Panc1 (cell line): Measurements from ENCODE around the gene EXD3. TPM values are rescaled to one million over a fixed set of nuclear protein-coding genes. Genes with fewer than 3 reads are reported as not detected.

Experiments
- ATAC-seq: fragments of 200-7000 bp; cut with Tn5 transposase; 2 replicates; pipeline ENCODE4 v1.9.1; 2020; ENCODE audit warnings: mild to moderate bottlenecking, moderate library complexity
- BruUV-seq: library from RNA; stranded (reverse); fragments of 400-500 nt; replicated peaks from 2 replicates; lab custom pipeline; 2021; lab: Mats Ljungman, UMichigan
- CTCF ChIA-PET: fragments of 300-600 bp; sonication (Branson Sonifier 250); formaldehyde crosslinking; loops from one replicate; lab custom pipeline; 2022; ENCODE audit warnings: antibody characterized with exemption; lab: Charles Lee
- POLR2A ChIA-PET: fragments of 300-600 bp; sonication (Branson Sonifier 250); formaldehyde crosslinking; loops from one replicate; lab custom pipeline; 2022; ENCODE audit warnings: antibody characterized with exemption; lab: Charles Lee
- DNase-seq: peaks from one replicate; pipeline ENCODE4 v3.0.0-alpha.2; 2010; ENCODE audit warnings: low read depth, low spot score
- H3K27ac ChIP-seq: 2 replicates; pipeline ENCODE4 v1.5.1; 2011; ENCODE audit warnings: mild to moderate bottlenecking, low read length, inconsistent platforms
- H3K27me3 ChIP-seq: fragments of 200-500 bp; sonication (Bioruptor generic); 2 replicates; pipeline ENCODE4 v1.6.0; 2014; ENCODE audit warnings: low read length, inconsistent platforms; ENCODE audit not compliant: control insufficient read depth, insufficient read depth
- H3K36me3 ChIP-seq: fragments of 200-500 bp; sonication (Bioruptor generic); 2 replicates; pipeline ENCODE4 v1.5.1; 2014; ENCODE audit warnings: inconsistent platforms, mild to moderate bottlenecking, low read length, moderate library complexity; ENCODE audit not compliant: control insufficient read depth, insufficient read depth
- H3K4me1 ChIP-seq: 2 replicates; pipeline ENCODE4 v1.5.1; 2011; ENCODE audit warnings: inconsistent platforms, mild to moderate bottlenecking, low read length, moderate library complexity; ENCODE audit not compliant: control insufficient read depth, insufficient read depth
- H3K4me3 ChIP-seq, 2 experiments: 2 replicates each; pipeline ENCODE4 v1.5.1; 2011 to 2012; ENCODE audit warnings: low read depth in 2 of 2, low read length in 2 of 2, mild to moderate bottlenecking in 2 of 2, inconsistent platforms in 1 of 2, moderate library complexity in 1 of 2
- H3K9me3 ChIP-seq: fragments of 200-500 bp; sonication (Bioruptor generic); 2 replicates; pipeline ENCODE4 v1.5.1; 2014; ENCODE audit warnings: low read depth, mild to moderate bottlenecking, inconsistent platforms, low read length, moderate library complexity; ENCODE audit not compliant: control insufficient read depth, insufficient read depth
- CTCF ChIP-seq: fragments of 450-650 bp; IDR thresholded peaks from 2 replicates; pipeline ENCODE4 v1.5.1; 2017; ENCODE audit warnings: mild to moderate bottlenecking
- POLR2AphosphoS5 ChIP-seq: IDR thresholded peaks from 2 replicates; pipeline ENCODE4 v1.6.1; 2012; ENCODE audit warnings: mild to moderate bottlenecking, low read depth, low read length, moderate library complexity
- SIN3A ChIP-seq: IDR thresholded peaks from 2 replicates; pipeline ENCODE4 v1.6.1; 2012; ENCODE audit warnings: low read depth, mild to moderate bottlenecking, low read length, moderate library complexity, borderline replicate concordance; ENCODE audit not compliant: insufficient read depth
- TCF7L2 ChIP-seq: IDR thresholded peaks from 2 replicates; pipeline ENCODE4 v1.6.1; 2011; ENCODE audit warnings: mild to moderate bottlenecking, low read depth, low read length, inconsistent platforms
- in situ Hi-C: cut with HindIII; loops from 2 replicates; pipeline ENCODE4 v1.10.0; 2016; ENCODE audit warnings: low sequenced_read_pairs, low pct_unique_long_range_greater_than_20kb
- intact Hi-C: fragments of 100-400 bp; cut with micrococcal nuclease; formaldehyde crosslinking; loops from one replicate; pipeline ENCODE4 v1.10.0; 2022; ENCODE audit not compliant: unreplicated experiment
- total RNA-seq: library from RNA; stranded (reverse); gene quantifications from one replicate; pipeline ENCODE4 v1.2.1, GENCODE V29; 2021; ENCODE audit not compliant: unreplicated experiment
- TF ChIP-seq, protein P1 (sequence below), 2 experiments: IDR thresholded peaks; 2 replicates each; pipeline ENCODE4 v1.6.1; 2011 to 2012; ENCODE audit warnings: low read depth in 2 of 2, control low read depth in 1 of 2, low read length in 1 of 2, mild to moderate bottlenecking in 1 of 2, moderate library complexity in 1 of 2; ENCODE audit not compliant: insufficient read depth in 1 of 2

Gene EXD3
- total RNA-seq, 1 experiment from 2014 or later: 9.2 TPM

DNA sequence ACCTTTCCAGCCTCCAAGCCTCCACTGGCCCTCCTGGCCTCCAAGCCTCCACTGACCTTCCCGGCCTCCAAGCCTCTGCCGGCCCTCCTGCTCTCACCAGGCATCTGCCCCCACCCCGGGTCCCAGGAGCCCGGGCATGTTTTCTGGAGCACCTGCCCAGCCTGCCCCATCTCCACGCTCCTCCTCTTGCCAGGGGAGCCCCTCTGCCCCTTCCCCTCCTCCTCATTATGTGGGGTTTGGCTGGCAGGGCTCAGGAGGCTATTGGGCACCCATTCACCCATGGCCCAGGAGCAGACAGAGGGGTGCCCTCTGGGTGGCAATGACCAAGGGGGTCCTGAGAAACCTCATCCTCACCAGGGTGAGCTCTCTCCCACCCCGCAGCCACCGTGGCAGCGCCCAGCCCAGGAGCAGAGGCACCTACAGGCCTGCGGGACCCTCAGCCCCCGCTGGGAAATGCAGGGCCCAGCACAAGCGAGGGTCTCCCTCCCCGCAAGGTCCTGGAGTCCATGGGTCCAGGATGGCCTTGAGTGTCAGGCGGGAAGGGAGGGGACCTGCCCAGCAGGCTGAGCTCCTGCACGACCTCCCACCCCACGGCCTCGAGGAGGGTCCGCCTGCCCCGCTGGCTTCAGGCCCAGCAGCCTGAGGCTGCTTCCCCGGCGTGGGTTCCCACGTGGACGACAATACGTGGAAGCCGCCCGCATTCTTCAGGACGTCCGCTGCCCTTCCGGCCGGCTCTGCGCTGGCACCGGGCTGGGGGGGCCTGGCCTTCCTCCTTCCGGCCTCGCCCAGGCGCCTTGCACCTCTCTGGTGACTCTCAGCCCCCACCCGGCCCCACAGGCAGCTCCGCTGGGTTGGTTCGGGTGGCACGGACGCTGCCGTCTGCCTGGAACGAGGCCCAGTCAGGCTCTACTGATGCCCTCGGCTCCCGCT, 69.5 kb downstream of the EXD3 start:
- CTCF ChIA-PET: no interaction called here
- no peak for DNase-seq
- no peak for ATAC-seq
- POLR2A ChIA-PET: no interaction called here
- Histone ChIP-seq H3K27ac (no peak overlapping the region), H3K9me3 (no peaks in the 10 kb centered on the region), H3K36me3 (no peaks in the 10 kb centered on the region), H3K4me1 (no peaks in the 10 kb centered on the region), H3K4me3 (no peak overlapping the region), H3K27me3 (no peaks in the 10 kb centered on the region)
- no TSS peak for BruUV-seq
- TF ChIP-seq CTCF: no peak
- no peak for TF ChIP-seq SIN3A
- TF ChIP-seq POLR2AphosphoS5: no peak
- TF ChIP-seq, protein P1, sequence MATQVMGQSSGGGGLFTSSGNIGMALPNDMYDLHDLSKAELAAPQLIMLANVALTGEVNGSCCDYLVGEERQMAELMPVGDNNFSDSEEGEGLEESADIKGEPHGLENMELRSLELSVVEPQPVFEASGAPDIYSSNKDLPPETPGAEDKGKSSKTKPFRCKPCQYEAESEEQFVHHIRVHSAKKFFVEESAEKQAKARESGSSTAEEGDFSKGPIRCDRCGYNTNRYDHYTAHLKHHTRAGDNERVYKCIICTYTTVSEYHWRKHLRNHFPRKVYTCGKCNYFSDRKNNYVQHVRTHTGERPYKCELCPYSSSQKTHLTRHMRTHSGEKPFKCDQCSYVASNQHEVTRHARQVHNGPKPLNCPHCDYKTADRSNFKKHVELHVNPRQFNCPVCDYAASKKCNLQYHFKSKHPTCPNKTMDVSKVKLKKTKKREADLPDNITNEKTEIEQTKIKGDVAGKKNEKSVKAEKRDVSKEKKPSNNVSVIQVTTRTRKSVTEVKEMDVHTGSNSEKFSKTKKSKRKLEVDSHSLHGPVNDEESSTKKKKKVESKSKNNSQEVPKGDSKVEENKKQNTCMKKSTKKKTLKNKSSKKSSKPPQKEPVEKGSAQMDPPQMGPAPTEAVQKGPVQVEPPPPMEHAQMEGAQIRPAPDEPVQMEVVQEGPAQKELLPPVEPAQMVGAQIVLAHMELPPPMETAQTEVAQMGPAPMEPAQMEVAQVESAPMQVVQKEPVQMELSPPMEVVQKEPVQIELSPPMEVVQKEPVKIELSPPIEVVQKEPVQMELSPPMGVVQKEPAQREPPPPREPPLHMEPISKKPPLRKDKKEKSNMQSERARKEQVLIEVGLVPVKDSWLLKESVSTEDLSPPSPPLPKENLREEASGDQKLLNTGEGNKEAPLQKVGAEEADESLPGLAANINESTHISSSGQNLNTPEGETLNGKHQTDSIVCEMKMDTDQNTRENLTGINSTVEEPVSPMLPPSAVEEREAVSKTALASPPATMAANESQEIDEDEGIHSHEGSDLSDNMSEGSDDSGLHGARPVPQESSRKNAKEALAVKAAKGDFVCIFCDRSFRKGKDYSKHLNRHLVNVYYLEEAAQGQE (IDR thresholded peaks at IDR 0.05; ENCODE audit: insufficient read depth in 1 of 2, low read depth in 2 of 2, low read length in 1 of 2): no peak
- TF ChIP-seq TCF7L2: no peak
- in situ Hi-C loops (no loop called here), intact Hi-C loops (no loop called here)

- CTCF ChIA-PET: no interaction called here
- H3K9me3 ChIP-seq: no peaks in the 10 kb centered on the region
- no peak overlapping the region for H3K4me3 ChIP-seq
- no peak overlapping the region for H3K27ac ChIP-seq
- POLR2A ChIA-PET: no interaction called here
- no peaks in the 10 kb centered on the region for H3K4me1 ChIP-seq
- H3K27me3 ChIP-seq: no peaks in the 10 kb centered on the region
- intact Hi-C loops: no loop called here
- BruUV-seq: no TSS peak
- TF ChIP-seq, protein P1 (IDR thresholded peaks at IDR 0.05; ENCODE audit: insufficient read depth in 1 of 2, low read depth in 2 of 2, low read length in 1 of 2): no peak
- TF ChIP-seq POLR2AphosphoS5 (no peak), TCF7L2 (no peak), SIN3A (no peak)
- in situ Hi-C loops: no loop called here
- H3K36me3 ChIP-seq: no peaks in the 10 kb centered on the region
- DNase-seq (no peak), ATAC-seq (no peak)
Measured at GRCh38 chr9:137352511-137353222, 70.3 kb downstream of the EXD3 start.
